Keratinocyte (primary cell): ENCODE results near the gene CCND1.

Source experiments
- EZH2 ChIP-seq: IDR thresholded peaks from one replicate; pipeline ENCODE4 v1.6.1; 2012; ENCODE audit warnings: inconsistent platforms, mild to moderate bottlenecking, low read length, moderate library complexity
- TF ChIP-seq, protein P1 (sequence below), 3 experiments: IDR thresholded peaks in 1 of 3; conservative IDR thresholded peaks in 1 of 3; optimal IDR thresholded peaks in 1 of 3; 2 replicates in 2 of 3; 3 replicates in 1 of 3; pipeline versions ENCODE3 to v1.5.1; 2011; ENCODE audit warnings: low read length in 3 of 3, mild to moderate bottlenecking in 3 of 3, moderate library complexity in 2 of 3, control low read depth in 1 of 3, inconsistent platforms in 1 of 3; ENCODE audit not compliant: insufficient read depth in 2 of 3; ENCODE audit errors: extremely low read depth in 1 of 3

DNA sequence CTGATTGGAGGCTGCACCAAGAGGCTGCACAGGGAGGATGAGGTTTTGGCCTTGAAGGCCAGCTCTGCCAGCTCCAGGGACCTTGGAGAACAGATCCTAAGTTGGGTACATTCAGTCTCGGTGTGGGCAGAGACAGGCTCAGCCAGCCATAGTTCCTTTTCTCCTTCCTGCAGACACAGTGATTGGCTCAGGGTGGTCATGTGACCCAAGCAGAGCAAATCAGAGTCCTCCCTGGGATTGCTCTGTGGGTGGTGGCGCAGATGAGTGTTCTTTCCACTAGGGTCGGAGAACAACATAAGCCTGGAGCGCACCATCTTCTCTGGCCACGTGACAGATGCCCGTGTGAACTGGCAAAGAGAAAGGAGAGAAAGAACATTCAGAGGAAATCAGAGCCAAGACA lies 47.1 kb upstream of the CCND1 start:
- TF ChIP-seq, protein P1, sequence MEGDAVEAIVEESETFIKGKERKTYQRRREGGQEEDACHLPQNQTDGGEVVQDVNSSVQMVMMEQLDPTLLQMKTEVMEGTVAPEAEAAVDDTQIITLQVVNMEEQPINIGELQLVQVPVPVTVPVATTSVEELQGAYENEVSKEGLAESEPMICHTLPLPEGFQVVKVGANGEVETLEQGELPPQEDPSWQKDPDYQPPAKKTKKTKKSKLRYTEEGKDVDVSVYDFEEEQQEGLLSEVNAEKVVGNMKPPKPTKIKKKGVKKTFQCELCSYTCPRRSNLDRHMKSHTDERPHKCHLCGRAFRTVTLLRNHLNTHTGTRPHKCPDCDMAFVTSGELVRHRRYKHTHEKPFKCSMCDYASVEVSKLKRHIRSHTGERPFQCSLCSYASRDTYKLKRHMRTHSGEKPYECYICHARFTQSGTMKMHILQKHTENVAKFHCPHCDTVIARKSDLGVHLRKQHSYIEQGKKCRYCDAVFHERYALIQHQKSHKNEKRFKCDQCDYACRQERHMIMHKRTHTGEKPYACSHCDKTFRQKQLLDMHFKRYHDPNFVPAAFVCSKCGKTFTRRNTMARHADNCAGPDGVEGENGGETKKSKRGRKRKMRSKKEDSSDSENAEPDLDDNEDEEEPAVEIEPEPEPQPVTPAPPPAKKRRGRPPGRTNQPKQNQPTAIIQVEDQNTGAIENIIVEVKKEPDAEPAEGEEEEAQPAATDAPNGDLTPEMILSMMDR (optimal IDR thresholded peaks at IDR 0.05 in 1 of 3, IDR thresholded peaks at IDR 0.05 in 1 of 3, conservative IDR thresholded peaks at IDR 0.05 in 1 of 3; ENCODE audit: extremely low read depth in 1 of 3, insufficient read depth in 2 of 3, low read length in 3 of 3), result no peak
- no peak for TF ChIP-seq EZH2
